ENCODE measurements around the gene WDPCP.
"Not testable (repeated sequence)": the region's sequence is repeated elsewhere in the genome, so short reads cannot be mapped to it uniquely, and the experiment has no call there.

The WDPCP gene

GRCh38 chr2:63121055-63121834 lies 467.0 kb downstream of the WDPCP start:
- no peak for DNase-seq (ENCODE audit: low read depth in 2 of 2)

GRCh38 chr2:63118821-63119220 lies 469.5 kb downstream of the WDPCP start:
- no peak for DNase-seq (ENCODE audit: low read depth in 2 of 2)

GRCh38 chr2:63104482-63104881 lies 483.8 kb downstream of the WDPCP start:
- no peak for DNase-seq (ENCODE audit: low read depth in 2 of 2)

GRCh38 chr2:63101954-63102353 lies 486.3 kb downstream of the WDPCP start:
- DNase-seq (ENCODE audit: low read depth in 2 of 2), result no peak

GRCh38 chr2:63099032-63099431 lies 489.2 kb downstream of the WDPCP start:
- DNase-seq (ENCODE audit: low read depth in 2 of 2), result no peak

- DNase-seq (ENCODE audit: low read depth in 2 of 2), result no peak
Measured at GRCh38 chr2:63096491-63096890, 491.8 kb downstream of the WDPCP start.

- DNase-seq (ENCODE audit: low read depth in 2 of 2), result no peak
Measured at GRCh38 chr2:63093502-63093901, 494.8 kb downstream of the WDPCP start.

GRCh38 chr2:63092857-63093256 lies 495.4 kb downstream of the WDPCP start:
- DNase-seq (ENCODE audit: low read depth in 2 of 2), result no peak

GRCh38 chr2:63092401-63092800 lies 495.9 kb downstream of the WDPCP start:
- no peak for DNase-seq (ENCODE audit: low read depth in 2 of 2)

GRCh38 chr2:63086687-63087086 lies 501.6 kb downstream of the WDPCP start:
- DNase-seq (ENCODE audit: low read depth in 2 of 2), result no peak

GRCh38 chr2:63081404-63081803 lies 506.9 kb downstream of the WDPCP start:
- no peak for DNase-seq (ENCODE audit: low read depth in 2 of 2)

GRCh38 chr2:63078852-63079606 lies 509.2 kb downstream of the WDPCP start:
- no peak for DNase-seq (ENCODE audit: low read depth in 2 of 2)

- DNase-seq (ENCODE audit: low read depth in 2 of 2), result not testable (repeated sequence)
Measured at GRCh38 chr2:63074399-63074798, 513.9 kb downstream of the WDPCP start.

GRCh38 chr2:63073994-63074393 lies 514.3 kb downstream of the WDPCP start:
- DNase-seq (ENCODE audit: low read depth in 2 of 2), result no peak

GRCh38 chr2:63071664-63072063 lies 516.6 kb downstream of the WDPCP start:
- DNase-seq (ENCODE audit: low read depth in 2 of 2), result no peak

Measured in stimulated activated CD8-positive, alpha-beta memory T cell treated with anti-CD3 and anti-CD28 coated beads, Interleukin-7, amount 100 ng/mL, for 1 hour (primary cell).